HTERT RPE-1 (cell line): Measurements from ENCODE around the gene MRPL18.

Experiments
- in situ Hi-C: fragments of 300-500 bp; cut with MboI; formaldehyde crosslinking; loops from 4 replicates; pipeline ENCODE4 v1.14.3; 2020; ENCODE audit warnings: low sequenced_read_pairs

Gene MRPL18

DNA sequence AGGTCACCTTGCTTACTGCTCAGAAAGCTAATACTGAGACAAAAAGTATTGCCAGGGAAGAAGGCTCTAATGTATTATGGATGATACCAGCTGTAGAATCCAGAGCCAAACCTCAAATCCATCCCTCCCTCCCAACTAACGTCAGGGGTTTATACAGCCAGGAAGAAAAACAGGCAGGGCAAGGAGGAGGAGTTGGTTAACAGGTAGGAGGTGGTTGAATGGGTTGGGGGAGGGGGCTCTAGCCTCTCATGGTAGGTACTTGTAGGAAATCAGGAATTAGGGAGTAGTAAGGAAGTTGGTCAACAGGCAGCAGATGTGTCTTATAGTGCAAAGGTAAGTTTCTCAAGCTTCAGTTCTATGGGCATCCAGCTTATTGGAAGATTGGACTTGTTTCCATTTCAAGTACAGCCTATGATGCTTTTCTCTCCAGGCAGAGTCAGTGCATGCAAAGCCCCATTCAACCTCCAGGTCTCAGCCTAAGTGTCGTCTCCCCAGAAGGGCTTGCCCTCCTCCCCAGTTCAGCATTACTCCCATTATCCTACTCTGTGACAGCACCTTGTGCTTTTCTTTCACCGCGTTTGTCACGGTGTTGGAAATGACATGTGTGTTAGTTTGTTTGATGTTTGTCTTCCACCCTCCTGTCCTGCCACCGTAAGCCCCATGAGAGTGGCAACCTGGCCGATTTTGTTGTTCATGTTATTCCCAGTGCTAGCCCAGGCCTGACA, 47.9 kb downstream of the MRPL18 start:
- in situ Hi-C loops = no loop called here

DNA sequence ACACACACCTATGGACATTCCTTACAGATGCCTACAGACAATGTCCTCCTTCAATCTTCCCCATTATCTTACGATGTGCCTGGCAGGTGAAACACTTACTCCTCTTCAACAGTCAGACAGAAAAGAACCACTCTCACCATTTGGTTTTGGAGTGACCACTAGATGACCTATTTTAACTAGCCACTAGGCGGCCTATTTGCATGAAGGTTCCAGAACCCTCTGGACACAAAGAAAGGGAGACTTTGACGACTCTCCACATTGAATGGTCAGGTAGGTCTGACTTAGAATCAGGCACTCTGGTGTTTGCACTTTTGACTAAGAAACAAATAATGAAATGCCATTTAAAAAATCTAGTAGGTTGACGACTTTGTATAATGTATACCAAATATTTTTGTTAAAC, 51.8 kb downstream of the MRPL18 start:
- in situ Hi-C loops = no loop called here

DNA sequence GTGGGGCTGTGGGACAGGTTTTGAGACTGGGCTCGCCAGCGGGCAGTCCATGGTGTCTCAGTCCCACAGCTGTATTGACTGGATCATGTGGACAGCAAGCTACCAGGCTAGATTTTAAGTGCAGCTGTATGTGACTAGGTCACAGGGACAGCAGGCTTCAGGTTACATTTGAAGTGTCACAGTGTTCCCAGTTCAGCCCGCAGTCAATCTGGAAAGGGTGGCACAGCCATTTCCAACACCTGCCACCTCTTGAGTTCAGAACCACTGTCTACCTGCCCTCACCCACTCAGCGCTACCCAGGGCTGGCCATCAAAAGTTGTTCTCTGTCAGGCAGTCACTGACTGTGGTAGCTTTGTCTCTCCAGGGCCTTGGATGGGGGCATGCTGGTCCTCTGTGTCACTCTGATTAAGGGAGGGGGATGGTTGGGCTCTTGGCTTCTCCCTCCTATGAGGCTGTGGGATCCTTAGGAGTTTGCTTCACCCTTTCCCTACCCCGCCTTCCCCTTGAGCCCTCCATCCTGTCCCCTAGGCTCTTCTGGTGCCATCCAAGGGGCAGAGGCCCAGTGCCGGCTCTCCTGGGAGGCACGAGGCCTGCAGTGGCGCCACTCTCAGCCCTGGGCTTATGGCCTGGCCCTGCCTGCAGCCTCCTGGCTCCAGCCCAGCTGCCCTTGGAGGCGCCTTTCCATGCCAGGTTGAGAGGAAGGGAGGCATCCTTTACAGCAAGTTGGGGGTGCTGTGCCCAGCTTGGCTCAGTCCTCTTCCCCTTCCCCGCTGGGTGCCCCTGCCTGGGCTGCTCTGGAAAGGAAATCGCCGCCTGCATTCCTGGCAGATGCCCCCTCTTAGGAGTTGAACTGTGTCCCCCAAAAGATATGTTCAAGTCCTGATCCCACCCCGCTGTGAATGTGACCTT, 54.7 kb downstream of the MRPL18 start:
- in situ Hi-C loops = no loop called here
